HEK293 (cell line): ENCODE results near the gene HRK.
A peak's percentile ranks its signal among the peaks of the same experiment; 100 is the strongest.

Source experiments
- CTCF ChIA-PET: fragments of 350-600 bp; formaldehyde crosslinking; extraction: SDS; loops from one replicate; lab custom pipeline; 2021; ENCODE audit warnings: antibody characterized with exemption; lab: Yijun Ruan, JAX
- POLR2A ChIA-PET: fragments of 300-600 bp; formaldehyde crosslinking; extraction: SDS; loops from one replicate; lab custom pipeline; 2020; ENCODE audit warnings: antibody characterized with exemption, inconsistent platforms; lab: Yijun Ruan, JAX
- H3K27ac ChIP-seq: fragments of 200-500 bp; sonication (Bioruptor generic); 2 replicates; pipeline ENCODE4 v1.5.1; 2014; ENCODE audit warnings: low read depth, low read length, control low read depth, inconsistent platforms; ENCODE audit errors: extremely low read depth
- H3K36me3 ChIP-seq, 2 experiments: fragments of 200-500 bp in 1 of 2; sonication (Bioruptor generic) in 1 of 2; 1 replicate in 1 of 2; 2 replicates in 1 of 2; pipeline ENCODE4 v1.5.1; 2014 to 2017; ENCODE audit warnings: inconsistent platforms in 2 of 2, low read length in 2 of 2; ENCODE audit not compliant: control insufficient read depth in 2 of 2, insufficient read depth in 1 of 2
- H3K4me1 ChIP-seq: fragments of 200-500 bp; sonication (Bioruptor generic); 2 replicates; pipeline ENCODE4 v1.5.1; 2014; ENCODE audit warnings: mild to moderate bottlenecking, low read length, inconsistent platforms; ENCODE audit not compliant: control insufficient read depth, insufficient read depth
- H3K4me3 ChIP-seq: 2 replicates; pipeline ENCODE4 v1.5.1; 2011; ENCODE audit warnings: low read depth, mild to moderate bottlenecking, control low read depth, low read length, moderate library complexity
- H3K9me3 ChIP-seq: fragments of 200-500 bp; sonication (Bioruptor generic); 2 replicates; pipeline ENCODE4 v1.5.1; 2014; ENCODE audit warnings: low read depth, low read length, inconsistent platforms; ENCODE audit not compliant: control insufficient read depth, insufficient read depth
- FEZF1 ChIP-seq: fragments of 450-650 bp; formaldehyde crosslinking; IDR thresholded peaks from 2 replicates; pipeline ENCODE4 v1.5.1; 2016; ENCODE audit warnings: missing biosample characterization, missing genetic modification characterization
- GLIS2 ChIP-seq: fragments of 450-650 bp; formaldehyde crosslinking; IDR thresholded peaks from 2 replicates; pipeline ENCODE4 v1.5.1; 2016; ENCODE audit warnings: missing biosample characterization, missing genetic modification characterization
- HOXC10 ChIP-seq: sonication (generic); formaldehyde crosslinking; IDR thresholded peaks from 2 replicates; pipeline ENCODE4 v1.8.1; 2023; ENCODE audit warnings: mild to moderate bottlenecking, missing genetic modification reagents
- IKZF3 ChIP-seq: fragments of 450-650 bp; IDR thresholded peaks from 2 replicates; pipeline ENCODE4 v1.5.0; 2018; ENCODE audit warnings: missing biosample characterization, mild to moderate bottlenecking, missing genetic modification characterization, moderate library complexity
- KLF9 ChIP-seq: fragments of 450-650 bp; formaldehyde crosslinking; IDR thresholded peaks from 2 replicates; pipeline ENCODE4 v1.5.1; 2016; ENCODE audit warnings: missing biosample characterization, missing genetic modification characterization, low read depth
- SP3 ChIP-seq: fragments of 450-650 bp; formaldehyde crosslinking; IDR thresholded peaks from 2 replicates; pipeline ENCODE4 v1.5.1; 2016; ENCODE audit warnings: missing biosample characterization, missing genetic modification characterization
- TRIM28 ChIP-seq: IDR thresholded peaks from 2 replicates; pipeline ENCODE4 v1.6.1; 2011; ENCODE audit warnings: low read length, control low read depth, borderline replicate concordance
- ZBTB10 ChIP-seq: fragments of 450-650 bp; formaldehyde crosslinking; IDR thresholded peaks from 2 replicates; pipeline ENCODE4 v1.5.1; 2016; ENCODE audit warnings: missing biosample characterization, missing genetic modification characterization
- ZBTB17 ChIP-seq: fragments of 450-650 bp; formaldehyde crosslinking; IDR thresholded peaks from 2 replicates; pipeline ENCODE4 v1.5.1; 2016; ENCODE audit warnings: missing biosample characterization, missing genetic modification characterization
- ZBTB20 ChIP-seq: fragments of 450-650 bp; formaldehyde crosslinking; IDR thresholded peaks from 2 replicates; pipeline ENCODE4 v1.5.1; 2016; ENCODE audit warnings: missing biosample characterization, missing genetic modification characterization
- ZBTB48 ChIP-seq: fragments of 450-650 bp; formaldehyde crosslinking; IDR thresholded peaks from 2 replicates; pipeline ENCODE4 v1.5.1; 2016; ENCODE audit warnings: missing biosample characterization, missing genetic modification characterization
- ZBTB8A ChIP-seq: fragments of 450-650 bp; formaldehyde crosslinking; IDR thresholded peaks from 2 replicates; pipeline ENCODE4 v1.5.1; 2016; ENCODE audit warnings: missing biosample characterization, missing genetic modification characterization
- ZEB2 ChIP-seq: fragments of 450-650 bp; formaldehyde crosslinking; IDR thresholded peaks from 2 replicates; pipeline ENCODE4 v1.5.1; 2016; ENCODE audit warnings: missing biosample characterization, missing genetic modification characterization
- ZFHX2 ChIP-seq: fragments of 450-650 bp; formaldehyde crosslinking; conservative IDR thresholded peaks from 2 replicates; pipeline ENCODE4 v1.5.1; 2016; ENCODE audit warnings: missing biosample characterization, missing genetic modification characterization
- ZIC2 ChIP-seq: fragments of 450-650 bp; formaldehyde crosslinking; IDR thresholded peaks from 2 replicates; pipeline ENCODE4 v1.5.1; 2016; ENCODE audit warnings: missing biosample characterization, missing genetic modification characterization
- ZNF146 ChIP-seq: fragments of 450-650 bp; formaldehyde crosslinking; IDR thresholded peaks from 2 replicates; pipeline ENCODE4 v1.5.1; 2016; ENCODE audit warnings: missing biosample characterization, missing genetic modification characterization
- ZNF324 ChIP-seq: fragments of 450-650 bp; formaldehyde crosslinking; IDR thresholded peaks from 2 replicates; pipeline ENCODE4 v1.5.1; 2016; ENCODE audit warnings: missing biosample characterization, missing genetic modification characterization
- ZNF335 ChIP-seq: fragments of 450-650 bp; formaldehyde crosslinking; conservative IDR thresholded peaks from 2 replicates; pipeline ENCODE4 v1.5.1; 2016; ENCODE audit warnings: missing biosample characterization, missing genetic modification characterization
- ZNF354C ChIP-seq: fragments of 450-650 bp; formaldehyde crosslinking; IDR thresholded peaks from 2 replicates; pipeline ENCODE4 v1.5.1; 2016; ENCODE audit warnings: missing biosample characterization, missing genetic modification characterization, low read depth, borderline replicate concordance
- ZNF416 ChIP-seq: fragments of 450-650 bp; formaldehyde crosslinking; IDR thresholded peaks from 2 replicates; pipeline ENCODE4 v1.5.1; 2016; ENCODE audit warnings: missing biosample characterization, missing genetic modification characterization
- ZNF501 ChIP-seq: fragments of 450-650 bp; formaldehyde crosslinking; IDR thresholded peaks from 2 replicates; pipeline ENCODE4 v1.5.1; 2016; ENCODE audit warnings: missing biosample characterization, missing genetic modification characterization
- ZNF561 ChIP-seq: fragments of 450-650 bp; IDR thresholded peaks from 2 replicates; pipeline ENCODE4 v1.5.1; 2018; ENCODE audit warnings: missing biosample characterization, missing genetic modification characterization, borderline replicate concordance
- ZNF600 ChIP-seq: fragments of 450-650 bp; formaldehyde crosslinking; IDR thresholded peaks from 2 replicates; pipeline ENCODE4 v1.5.1; 2016; ENCODE audit warnings: missing biosample characterization, missing genetic modification characterization
- ZNF610 ChIP-seq: fragments of 450-650 bp; formaldehyde crosslinking; IDR thresholded peaks from 2 replicates; pipeline ENCODE4 v1.5.1; 2016; ENCODE audit warnings: missing biosample characterization, missing genetic modification characterization, borderline replicate concordance
- ZNF645 ChIP-seq: fragments of 450-650 bp; formaldehyde crosslinking; IDR thresholded peaks from 2 replicates; pipeline ENCODE4; 2016; ENCODE audit warnings: missing biosample characterization, missing genetic modification characterization
- ZNF701 ChIP-seq: fragments of 450-650 bp; formaldehyde crosslinking; IDR thresholded peaks from 2 replicates; pipeline ENCODE4 v1.5.1; 2016; ENCODE audit warnings: missing biosample characterization, missing genetic modification characterization
- ZNF830 ChIP-seq: fragments of 450-650 bp; IDR thresholded peaks from 2 replicates; pipeline ENCODE4 v1.5.0; 2018; ENCODE audit warnings: missing biosample characterization, missing genetic modification characterization, low read depth, mild to moderate bottlenecking, moderate library complexity
- TF ChIP-seq, protein P1 (sequence below): fragments of 450-650 bp; formaldehyde crosslinking; IDR thresholded peaks from 2 replicates; pipeline ENCODE4 v1.5.1; 2017; ENCODE audit warnings: missing biosample characterization, missing genetic modification characterization
- TF ChIP-seq, protein P2 (sequence below): fragments of 450-650 bp; formaldehyde crosslinking; IDR thresholded peaks from 2 replicates; pipeline ENCODE4 v1.5.1; 2017; ENCODE audit warnings: missing biosample characterization, missing genetic modification characterization

Gene HRK

DNA sequence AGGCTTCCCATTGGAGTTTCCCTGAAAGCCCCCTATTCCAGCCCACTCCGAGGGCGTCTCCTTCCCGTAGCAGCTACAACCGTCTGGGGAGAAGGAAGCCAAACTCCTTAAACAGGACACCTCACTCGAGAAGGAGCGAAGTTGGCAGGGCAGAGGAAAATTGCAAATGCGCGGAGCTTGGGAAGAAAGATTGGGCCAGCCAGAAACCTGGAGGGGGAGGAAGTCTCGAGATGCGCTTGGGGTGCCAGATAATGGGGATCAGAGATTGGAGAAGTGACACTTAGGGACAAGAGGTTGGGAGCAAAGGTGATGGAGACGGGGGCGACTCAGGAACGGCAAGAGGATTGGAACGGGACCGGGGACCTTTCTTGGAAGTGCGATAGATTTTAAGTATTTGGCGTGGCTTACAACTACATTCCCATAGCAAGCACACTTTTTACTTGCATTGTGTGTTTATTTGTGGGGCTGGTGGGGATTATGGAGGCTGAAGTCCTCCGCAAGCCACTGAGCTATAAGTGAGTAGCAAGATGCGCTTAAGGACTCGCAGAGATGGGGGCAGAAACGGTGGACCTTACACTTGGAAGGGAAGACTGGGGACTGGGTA is 926 bp downstream of the HRK start (continued):
- TF ChIP-seq TRIM28 (no peak), ZNF416 (no peak), IKZF3 (peak; percentile 15; the same call in 1 of the 2 replicates), ZBTB17 (0 out of 2 replicates have a peak, but pooled peaks have one; percentile 11), ZNF830 (no peak), ZBTB10 (tag by site-specific recombination) (no peak; the same call in 1 of the 2 replicates), ZNF501 (no peak; the same call in 1 of the 2 replicates), HOXC10 (CRISPR knock-in tag) (no peak), FEZF1 (tag by site-specific recombination) (no peak)

GRCh38 chr12:116879509-116880212 is 1.6 kb downstream of the HRK start:
- Histone ChIP-seq H3K27ac (peak overlapping the region; percentile 84; the same call in 1 of the 2 replicates), H3K4me3 (peak overlapping the region; percentile 49), H3K36me3 (peaks cover 0 to 1% of the 10 kb centered on the region in 2 experiments; a peak in 2 of 3 replicates), H3K4me1 (peaks cover 10% of the 10 kb centered on the region), H3K9me3 (no peaks in the 10 kb centered on the region)
- ChIA-PET CTCF (interaction anchor here (0.6 to 1.3 kb wide), 4 partner anchors 17 to 164 kb away, joined by 3 to 4 read pairs (median 3); no protein-coding TSS in a partner anchor), POLR2A (interaction anchor here (1.4 to 1.7 kb wide), 3 partner anchors 16 to 142 kb away, joined by 3 to 7 read pairs (median 5); partner anchors contain the start of genes RNFT2 and SPRING1)
- peak; percentile 91 for TF ChIP-seq ZFHX2
- TF ChIP-seq ZNF354C (tag by site-specific recombination): no peak
- no peak for TF ChIP-seq ZNF324 (tag by site-specific recombination)
- TF ChIP-seq GLIS2: peak; percentile 65
- TF ChIP-seq KLF9 (tag by site-specific recombination): peak; percentile 47
- TF ChIP-seq ZNF600 (tag by site-specific recombination): no peak
- TF ChIP-seq ZNF561: peak; percentile 46; the same call in 1 of the 2 replicates
- TF ChIP-seq, protein P1, sequence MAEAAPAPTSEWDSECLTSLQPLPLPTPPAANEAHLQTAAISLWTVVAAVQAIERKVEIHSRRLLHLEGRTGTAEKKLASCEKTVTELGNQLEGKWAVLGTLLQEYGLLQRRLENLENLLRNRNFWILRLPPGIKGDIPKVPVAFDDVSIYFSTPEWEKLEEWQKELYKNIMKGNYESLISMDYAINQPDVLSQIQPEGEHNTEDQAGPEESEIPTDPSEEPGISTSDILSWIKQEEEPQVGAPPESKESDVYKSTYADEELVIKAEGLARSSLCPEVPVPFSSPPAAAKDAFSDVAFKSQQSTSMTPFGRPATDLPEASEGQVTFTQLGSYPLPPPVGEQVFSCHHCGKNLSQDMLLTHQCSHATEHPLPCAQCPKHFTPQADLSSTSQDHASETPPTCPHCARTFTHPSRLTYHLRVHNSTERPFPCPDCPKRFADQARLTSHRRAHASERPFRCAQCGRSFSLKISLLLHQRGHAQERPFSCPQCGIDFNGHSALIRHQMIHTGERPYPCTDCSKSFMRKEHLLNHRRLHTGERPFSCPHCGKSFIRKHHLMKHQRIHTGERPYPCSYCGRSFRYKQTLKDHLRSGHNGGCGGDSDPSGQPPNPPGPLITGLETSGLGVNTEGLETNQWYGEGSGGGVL: peak; percentile 75
- no peak for TF ChIP-seq ZNF645 (tag by site-specific recombination)
- TF ChIP-seq ZBTB20 (tag by site-specific recombination): peak; percentile 30; the same call in 1 of the 2 replicates
- peak; percentile 87 for TF ChIP-seq ZIC2 (tag by site-specific recombination)
- TF ChIP-seq SP3: 0 out of 2 replicates have a peak, but pooled peaks have one; percentile 36
- TF ChIP-seq ZNF701 (tag by site-specific recombination): no peak
- TF ChIP-seq ZNF146 (tag by site-specific recombination): no peak
- peak; percentile 90 for TF ChIP-seq ZNF335
- no peak for TF ChIP-seq ZEB2 (tag by site-specific recombination)
- TF ChIP-seq, protein P2, sequence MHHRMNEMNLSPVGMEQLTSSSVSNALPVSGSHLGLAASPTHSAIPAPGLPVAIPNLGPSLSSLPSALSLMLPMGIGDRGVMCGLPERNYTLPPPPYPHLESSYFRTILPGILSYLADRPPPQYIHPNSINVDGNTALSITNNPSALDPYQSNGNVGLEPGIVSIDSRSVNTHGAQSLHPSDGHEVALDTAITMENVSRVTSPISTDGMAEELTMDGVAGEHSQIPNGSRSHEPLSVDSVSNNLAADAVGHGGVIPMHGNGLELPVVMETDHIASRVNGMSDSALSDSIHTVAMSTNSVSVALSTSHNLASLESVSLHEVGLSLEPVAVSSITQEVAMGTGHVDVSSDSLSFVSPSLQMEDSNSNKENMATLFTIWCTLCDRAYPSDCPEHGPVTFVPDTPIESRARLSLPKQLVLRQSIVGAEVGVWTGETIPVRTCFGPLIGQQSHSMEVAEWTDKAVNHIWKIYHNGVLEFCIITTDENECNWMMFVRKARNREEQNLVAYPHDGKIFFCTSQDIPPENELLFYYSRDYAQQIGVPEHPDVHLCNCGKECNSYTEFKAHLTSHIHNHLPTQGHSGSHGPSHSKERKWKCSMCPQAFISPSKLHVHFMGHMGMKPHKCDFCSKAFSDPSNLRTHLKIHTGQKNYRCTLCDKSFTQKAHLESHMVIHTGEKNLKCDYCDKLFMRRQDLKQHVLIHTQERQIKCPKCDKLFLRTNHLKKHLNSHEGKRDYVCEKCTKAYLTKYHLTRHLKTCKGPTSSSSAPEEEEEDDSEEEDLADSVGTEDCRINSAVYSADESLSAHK: 0 out of 2 replicates have a peak, but pooled peaks have one; percentile 16
- TF ChIP-seq ZNF610: peak; percentile 30; the same call in 1 of the 2 replicates
- peak; percentile 87 for TF ChIP-seq ZBTB8A (tag by site-specific recombination)
- no peak for TF ChIP-seq ZBTB48 (tag by site-specific recombination)
